Coronary artery (tissue), 2 donors: ENCODE data around the gene AGBL1.

Source experiments
- DNase-seq: peaks from one replicate; pipeline ENCODE4 v3.0.0-alpha.2; 2017; ENCODE audit warnings: low spot score
- H3K27ac ChIP-seq, 2 donors: fragments of 200-600 bp; sonication (generic); one replicate each; pipeline ENCODE4 v1.5.1; 2016 to 2019
- H3K4me3 ChIP-seq: fragments of 200-600 bp; sonication (generic); 2 replicates; pipeline ENCODE4 v1.5.1; 2016; ENCODE audit warnings: mild to moderate bottlenecking, moderate library complexity
- TF ChIP-seq, protein P1 (sequence below): fragments of 200-600 bp; sonication (generic); IDR thresholded peaks from one replicate; pipeline ENCODE4 v1.5.1; 2019; ENCODE audit warnings: antibody characterized with exemption

The AGBL1 gene

DNA sequence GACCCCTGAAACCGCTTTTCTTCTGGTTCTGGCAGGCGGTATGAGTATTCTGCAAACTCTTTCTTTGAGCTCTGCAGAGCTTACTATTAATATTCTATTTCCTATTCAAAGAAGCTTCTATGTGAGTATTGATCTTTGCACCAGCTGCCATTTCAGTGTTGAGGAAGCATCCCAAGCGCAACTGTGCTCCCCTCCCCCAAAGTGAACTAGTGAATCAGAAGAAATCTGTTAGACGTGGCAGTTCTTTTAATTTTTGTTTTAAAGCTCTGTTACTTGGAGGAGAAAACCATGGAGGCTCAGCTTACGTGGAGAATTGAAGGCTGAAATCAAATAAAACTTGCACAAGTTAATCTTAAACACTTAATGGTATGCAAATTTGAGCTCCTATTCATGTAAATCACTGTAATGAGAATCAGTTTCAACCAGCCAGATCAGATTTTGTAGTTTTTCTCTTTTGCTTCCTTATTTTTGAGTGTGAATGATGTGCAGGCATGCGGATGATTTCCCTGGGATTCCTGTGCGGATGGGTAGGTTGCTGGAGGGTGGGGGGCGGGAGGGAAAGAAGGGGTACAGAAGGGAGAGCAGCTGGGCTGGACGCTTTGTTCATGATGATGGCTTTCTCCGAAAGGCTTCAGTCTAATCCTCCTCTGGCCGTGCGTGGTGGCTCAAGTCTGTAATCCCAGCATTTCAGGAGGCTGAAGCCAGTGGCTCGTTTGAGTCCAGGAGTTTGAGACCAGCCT is 16.1 kb upstream of the AGBL1 start:
- Histone ChIP-seq H3K27ac (no peak overlapping the region), H3K4me3 (no peak overlapping the region)
- DNase-seq = no peak
- TF ChIP-seq, protein P1, sequence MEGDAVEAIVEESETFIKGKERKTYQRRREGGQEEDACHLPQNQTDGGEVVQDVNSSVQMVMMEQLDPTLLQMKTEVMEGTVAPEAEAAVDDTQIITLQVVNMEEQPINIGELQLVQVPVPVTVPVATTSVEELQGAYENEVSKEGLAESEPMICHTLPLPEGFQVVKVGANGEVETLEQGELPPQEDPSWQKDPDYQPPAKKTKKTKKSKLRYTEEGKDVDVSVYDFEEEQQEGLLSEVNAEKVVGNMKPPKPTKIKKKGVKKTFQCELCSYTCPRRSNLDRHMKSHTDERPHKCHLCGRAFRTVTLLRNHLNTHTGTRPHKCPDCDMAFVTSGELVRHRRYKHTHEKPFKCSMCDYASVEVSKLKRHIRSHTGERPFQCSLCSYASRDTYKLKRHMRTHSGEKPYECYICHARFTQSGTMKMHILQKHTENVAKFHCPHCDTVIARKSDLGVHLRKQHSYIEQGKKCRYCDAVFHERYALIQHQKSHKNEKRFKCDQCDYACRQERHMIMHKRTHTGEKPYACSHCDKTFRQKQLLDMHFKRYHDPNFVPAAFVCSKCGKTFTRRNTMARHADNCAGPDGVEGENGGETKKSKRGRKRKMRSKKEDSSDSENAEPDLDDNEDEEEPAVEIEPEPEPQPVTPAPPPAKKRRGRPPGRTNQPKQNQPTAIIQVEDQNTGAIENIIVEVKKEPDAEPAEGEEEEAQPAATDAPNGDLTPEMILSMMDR = no peak

DNA sequence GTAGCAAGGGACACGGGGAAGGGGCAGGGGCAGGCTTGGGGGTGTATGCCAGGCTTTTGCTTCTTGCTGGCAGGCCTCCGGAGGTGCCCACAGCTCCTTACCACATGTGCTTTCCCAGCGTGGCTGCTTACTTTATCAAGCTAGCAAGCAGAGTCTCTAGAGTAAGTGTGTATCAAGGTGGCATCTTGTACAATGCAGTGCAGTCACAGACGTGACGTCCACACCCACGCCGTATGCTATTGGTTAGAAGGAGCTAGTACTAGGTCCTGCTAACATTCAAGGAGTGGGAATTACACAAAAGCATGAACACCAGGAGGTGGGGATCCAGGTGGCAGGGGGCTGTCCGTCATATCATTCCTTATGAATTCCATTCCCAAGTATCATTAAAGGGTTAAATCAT is 15.3 kb upstream of the AGBL1 start:
- DNase-seq = no peak
- Histone ChIP-seq H3K27ac (no peak overlapping the region), H3K4me3 (no peak overlapping the region)
- TF ChIP-seq, protein P1 = no peak

DNA sequence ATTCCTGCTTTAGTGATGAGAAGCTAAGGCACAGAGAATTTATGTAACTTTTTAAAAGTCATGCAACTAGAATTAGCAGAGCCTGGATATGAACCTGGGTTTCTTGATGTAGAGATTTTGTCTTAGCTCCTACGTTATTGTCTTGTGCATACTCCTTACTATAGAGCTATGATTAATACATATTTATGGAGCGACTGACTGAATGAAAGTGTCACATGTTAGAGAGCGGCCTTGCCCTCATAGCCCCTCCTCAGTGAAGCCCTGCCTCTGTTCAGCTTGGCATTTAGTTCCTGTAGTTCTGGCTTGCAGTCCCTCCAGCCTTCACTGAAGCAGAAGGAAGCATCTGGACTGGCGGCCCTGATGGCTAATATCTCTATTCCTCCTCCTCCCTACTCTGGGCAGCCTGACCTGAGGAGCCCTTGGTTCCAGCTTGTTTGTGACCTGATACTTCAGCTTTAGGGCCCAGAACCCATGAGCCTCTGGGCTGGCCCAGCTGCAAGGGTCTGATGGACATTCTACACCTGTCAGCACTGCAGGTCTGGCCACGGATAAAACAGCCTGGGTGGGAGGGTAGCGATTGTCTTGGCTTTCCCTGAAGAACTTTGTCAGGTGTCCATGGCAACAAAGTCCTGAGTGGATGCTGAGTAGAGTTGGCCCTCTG is 13.4 kb upstream of the AGBL1 start:
- DNase-seq = no peak
- TF ChIP-seq, protein P1 = no peak
- H3K27ac ChIP-seq = no peak overlapping the region
- H3K4me3 ChIP-seq = no peak overlapping the region

DNA sequence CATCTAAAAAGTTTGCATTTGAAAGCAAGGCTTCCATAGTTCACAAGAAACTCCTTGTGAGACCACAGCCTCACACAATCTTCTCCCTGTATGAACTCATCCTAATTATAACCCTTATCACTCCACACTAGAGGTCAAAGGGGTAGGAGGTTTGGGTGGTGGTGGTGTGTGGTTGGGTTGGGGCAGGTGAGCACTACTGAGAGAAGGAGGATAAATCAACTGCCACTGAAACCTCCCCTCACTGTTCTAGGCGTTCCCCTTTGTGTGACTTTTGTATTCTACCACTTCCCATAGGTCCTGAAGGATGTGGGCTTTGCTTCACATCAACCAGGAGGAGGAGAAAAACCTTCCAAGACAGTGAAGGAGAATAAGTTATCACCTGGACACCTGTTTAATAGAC is 6.4 kb upstream of the AGBL1 start:
- TF ChIP-seq, protein P1 = no peak
- no peak for DNase-seq
- Histone ChIP-seq H3K4me3 (no peak overlapping the region), H3K27ac (no peak overlapping the region)

DNA sequence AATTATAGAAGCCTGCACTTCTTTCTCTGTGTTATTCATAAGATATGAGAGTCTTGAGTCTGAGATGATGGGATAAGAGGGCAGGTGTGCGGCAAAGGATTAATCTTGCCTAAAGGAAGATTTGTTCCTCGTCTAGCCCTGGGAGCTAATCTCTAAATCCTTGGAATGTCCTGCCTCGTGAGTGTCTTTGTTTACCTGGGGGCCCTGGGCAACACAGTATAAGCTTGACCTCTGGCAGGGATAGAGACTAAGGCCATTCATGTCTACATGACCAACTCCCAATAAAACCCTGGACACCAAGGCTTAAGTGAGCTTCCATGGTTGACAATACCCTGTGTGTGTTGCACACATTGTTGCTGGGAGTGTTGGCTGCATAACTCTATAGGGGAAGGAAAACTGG is 3.2 kb upstream of the AGBL1 start:
- DNase-seq = no peak
- no peak overlapping the region for H3K27ac ChIP-seq
- no peak overlapping the region for H3K4me3 ChIP-seq
- TF ChIP-seq, protein P1 = no peak

DNA sequence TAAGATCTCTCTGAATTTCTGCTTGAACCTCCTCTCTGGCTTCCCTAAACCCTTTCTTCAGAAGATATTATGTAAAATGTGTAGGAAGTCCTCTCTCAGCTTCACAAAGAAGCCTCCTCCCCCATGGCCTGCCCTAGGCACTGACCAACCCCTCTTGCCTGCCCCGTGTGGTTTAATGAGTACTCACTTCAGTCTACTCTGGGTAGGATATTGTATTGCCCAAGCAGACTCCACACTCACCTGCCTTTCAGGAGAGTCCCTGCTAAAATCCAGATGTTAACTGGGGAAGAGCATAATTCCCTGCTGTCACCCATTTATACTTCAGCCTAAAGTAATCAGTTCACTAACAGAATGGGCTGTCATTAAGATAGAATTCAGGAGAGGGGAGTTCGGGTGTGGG is 2.6 kb upstream of the AGBL1 start:
- H3K27ac ChIP-seq = no peak overlapping the region
- DNase-seq = no peak
- no peak overlapping the region for H3K4me3 ChIP-seq
- TF ChIP-seq, protein P1 = no peak

DNA sequence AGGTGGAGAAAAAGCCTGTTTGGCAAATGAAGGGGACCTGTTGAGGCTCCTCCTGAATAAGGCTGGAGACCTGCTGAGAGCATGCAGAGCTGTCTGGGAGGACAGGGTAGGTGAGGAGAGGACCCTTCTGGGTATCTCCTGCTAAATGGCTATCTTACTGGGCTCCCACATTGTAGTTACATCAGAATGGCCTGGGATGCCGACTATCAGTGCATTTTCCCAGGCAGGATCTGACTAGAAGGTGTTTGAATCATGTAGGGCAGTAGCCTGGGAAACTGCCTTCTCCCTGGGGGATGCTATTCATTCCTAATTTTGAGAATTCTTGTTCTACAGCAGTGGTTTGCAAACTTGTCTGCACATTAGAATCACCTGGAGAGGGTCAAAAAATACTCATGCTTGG is 631 bp downstream of the AGBL1 start:
- H3K4me3 ChIP-seq = no peak overlapping the region
- DNase-seq = no peak
- TF ChIP-seq, protein P1 = no peak
- no peak overlapping the region for H3K27ac ChIP-seq
